ENCODE results near the gene CCDC85B.
A peak's percentile ranks its signal among the peaks of the same experiment; 100 is the strongest.
"Not testable (repeated sequence)": the region's sequence is repeated elsewhere in the genome, so short reads cannot be mapped to it uniquely, and the experiment has no call there.

The CCDC85B gene

DNA sequence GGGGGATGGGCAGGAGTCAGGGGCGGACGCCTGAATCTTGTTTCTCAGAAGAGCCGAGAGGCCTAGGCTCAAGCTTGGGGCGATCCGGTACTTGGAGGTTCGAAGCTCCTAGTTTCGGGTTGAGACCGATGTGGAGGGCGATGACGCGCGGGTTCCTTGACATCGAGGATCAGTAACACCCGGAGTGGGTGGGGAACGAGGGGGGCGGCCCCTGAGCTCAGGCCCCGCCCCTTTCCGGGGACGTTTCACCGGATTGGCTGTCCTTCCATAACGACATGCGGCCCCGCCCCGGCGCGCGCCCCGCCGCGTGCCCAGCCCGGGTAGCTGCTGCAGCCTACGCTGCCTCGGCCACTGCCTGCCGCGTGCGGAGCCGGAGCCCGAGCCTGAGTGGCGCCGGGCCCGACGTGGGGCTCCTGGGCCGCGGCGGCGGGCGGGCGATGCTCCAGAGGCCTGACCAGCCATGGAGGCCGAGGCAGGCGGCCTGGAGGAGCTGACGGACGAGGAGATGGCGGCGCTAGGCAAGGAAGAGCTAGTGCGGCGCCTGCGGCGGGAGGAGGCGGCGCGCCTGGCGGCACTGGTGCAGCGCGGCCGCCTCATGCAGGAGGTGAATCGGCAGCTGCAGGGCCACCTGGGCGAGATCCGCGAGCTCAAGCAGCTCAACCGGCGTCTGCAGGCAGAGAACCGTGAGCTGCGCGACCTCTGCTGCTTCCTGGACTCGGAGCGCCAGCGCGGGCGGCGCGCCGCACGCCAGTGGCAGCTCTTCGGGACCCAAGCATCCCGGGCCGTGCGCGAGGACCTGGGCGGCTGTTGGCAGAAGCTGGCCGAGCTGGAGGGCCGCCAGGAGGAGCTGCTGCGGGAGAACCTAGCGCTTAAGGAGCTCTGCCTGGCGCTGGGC, at the start of gene CCDC85B:
CCDC85B (plus strand) TSS at position 350 of the 895 bp plus-strand sequence; CDS start at position 461, 111 bp downstream.
- DNase-seq = peak; percentile 99

GRCh38 chr11:65842144-65842543, 48.3 kb upstream of the CCDC85B start:
- no peak for DNase-seq

GRCh38 chr11:65843811-65844210, 46.7 kb upstream of the CCDC85B start:
- no peak for DNase-seq

DNA sequence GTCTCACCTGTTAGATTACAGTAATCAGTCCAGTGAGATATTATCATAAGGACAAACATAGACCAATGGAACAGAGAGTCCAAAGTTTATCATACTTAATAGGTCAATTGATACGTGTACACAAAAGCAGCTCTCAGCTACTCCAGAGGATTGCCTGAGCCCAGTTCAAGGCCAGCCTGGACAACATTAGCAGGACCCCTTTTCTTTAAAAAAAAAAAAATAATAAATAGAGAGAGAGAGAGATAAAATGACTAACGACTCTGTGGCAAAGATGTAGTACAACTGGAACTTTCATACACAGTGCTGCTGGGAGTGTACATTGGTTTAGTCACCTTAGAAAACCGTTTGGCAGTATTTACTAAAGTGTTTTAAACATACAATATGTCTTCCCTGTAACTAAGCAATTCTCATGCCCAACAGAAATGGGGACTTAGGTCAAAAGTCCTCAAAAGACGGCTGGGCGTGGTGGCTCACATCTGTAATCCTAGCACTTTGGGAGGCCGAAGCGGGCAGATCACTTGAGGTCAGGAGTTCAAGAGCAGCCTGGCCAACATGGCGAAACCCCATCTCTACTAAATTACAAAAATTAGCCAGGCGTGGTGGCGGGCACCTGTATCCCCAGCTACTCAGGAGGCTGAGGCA, 46.1 kb upstream of the CCDC85B start:
- no peak for DNase-seq

DNA sequence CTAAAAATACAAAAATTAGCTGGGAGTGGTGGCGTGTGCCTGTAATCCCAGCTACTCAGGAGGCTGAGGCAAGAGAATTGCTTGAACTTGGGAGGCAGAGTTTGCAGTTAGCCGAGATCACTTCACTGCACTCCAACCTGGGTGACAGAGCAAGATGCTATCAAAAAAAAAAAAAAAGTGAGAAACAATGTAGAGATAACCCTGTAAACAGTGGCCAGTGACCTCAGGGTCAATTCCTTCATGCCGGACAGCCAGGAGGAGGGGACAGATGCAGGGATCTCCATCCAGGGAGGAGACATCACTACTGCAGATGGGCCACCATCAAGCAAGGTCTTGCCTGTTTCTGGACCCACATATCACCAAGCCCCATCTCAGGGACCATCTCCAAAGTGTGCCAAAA, 42.7 kb upstream of the CCDC85B start:
- no peak for DNase-seq

DNA sequence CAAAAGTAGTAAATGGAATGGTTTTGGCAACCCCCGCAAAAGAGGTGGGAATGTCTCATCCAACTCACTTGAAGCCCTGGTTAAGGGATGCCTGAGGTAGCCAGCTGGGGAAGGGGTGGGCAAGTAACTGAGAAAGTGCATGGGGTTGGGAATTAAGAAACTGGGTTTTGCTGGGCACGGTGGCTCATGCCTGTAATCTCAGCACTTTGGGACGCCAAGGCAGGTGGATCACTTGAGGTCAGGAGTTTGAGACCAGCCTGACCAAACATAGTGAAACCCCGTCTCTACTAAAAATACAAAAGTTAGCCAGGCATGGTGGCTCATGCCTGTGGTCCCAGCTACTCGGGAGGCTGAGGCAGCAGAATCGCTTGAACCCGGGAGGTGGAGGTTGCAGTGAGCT, 41.8 kb upstream of the CCDC85B start:
- not testable (repeated sequence) for DNase-seq

- DNase-seq = no peak
Measured at GRCh38 chr11:65849366-65849765, 41.1 kb upstream of the CCDC85B start.

DNA sequence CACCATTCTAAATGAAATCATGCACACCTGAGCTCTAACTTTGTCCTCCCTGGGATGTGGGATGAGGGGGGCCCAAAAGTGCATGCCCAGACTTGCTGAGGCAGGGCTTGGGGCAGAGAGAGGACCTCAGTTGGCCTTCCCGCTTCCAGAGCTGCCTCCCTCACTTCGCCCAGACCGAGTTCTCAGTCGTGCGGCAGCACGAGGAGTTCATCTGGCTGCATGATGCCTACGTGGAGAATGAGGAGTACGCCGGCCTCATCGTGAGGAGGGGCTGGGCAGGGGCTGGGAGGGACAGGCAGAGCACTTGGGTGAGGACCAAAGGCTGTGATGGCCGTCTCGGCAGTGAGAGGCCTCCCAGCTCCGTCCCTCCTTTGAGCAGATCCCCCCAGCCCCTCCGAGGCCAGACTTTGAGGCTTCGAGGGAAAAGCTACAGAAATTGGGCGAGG, 40.7 kb upstream of the CCDC85B start:
- no peak for DNase-seq

GRCh38 chr11:65850217-65851082, 40.0 kb upstream of the CCDC85B start:
- DNase-seq = no peak

- no peak for DNase-seq
Measured at GRCh38 chr11:65851083-65851579, 39.3 kb upstream of the CCDC85B start.

GRCh38 chr11:65851811-65852507, 38.5 kb upstream of the CCDC85B start:
- DNase-seq = no peak

- peak; percentile 55 for DNase-seq
Measured at GRCh38 chr11:65852508-65853245, 37.8 kb upstream of the CCDC85B start.

GRCh38 chr11:65853246-65853979, 37.1 kb upstream of the CCDC85B start:
- peak; percentile 58 for DNase-seq

DNA sequence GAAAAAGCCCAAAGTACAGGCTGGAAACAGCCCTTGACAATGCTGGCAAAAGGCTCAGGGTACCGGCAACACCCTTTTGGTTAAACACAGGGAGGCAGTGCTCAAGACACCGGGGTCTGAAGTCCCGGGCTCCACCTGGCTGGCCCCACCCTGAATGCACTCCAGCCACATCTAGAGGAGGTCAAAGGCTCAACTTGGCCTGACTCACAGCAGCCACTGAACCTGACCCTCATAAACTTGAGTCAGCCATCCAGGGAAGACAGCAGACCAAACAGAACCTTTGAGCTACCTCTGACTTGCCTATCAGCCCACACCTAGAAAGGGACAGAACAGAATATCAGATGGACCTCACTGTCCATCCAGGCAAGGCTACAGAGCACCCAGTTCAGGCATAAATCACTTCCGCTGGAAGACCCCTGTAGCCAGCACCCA, 36.3 kb upstream of the CCDC85B start:
- DNase-seq = peak; percentile 43

GRCh38 chr11:65854852-65855837, 35.3 kb upstream of the CCDC85B start:
- peak; percentile 61 for DNase-seq

DNA sequence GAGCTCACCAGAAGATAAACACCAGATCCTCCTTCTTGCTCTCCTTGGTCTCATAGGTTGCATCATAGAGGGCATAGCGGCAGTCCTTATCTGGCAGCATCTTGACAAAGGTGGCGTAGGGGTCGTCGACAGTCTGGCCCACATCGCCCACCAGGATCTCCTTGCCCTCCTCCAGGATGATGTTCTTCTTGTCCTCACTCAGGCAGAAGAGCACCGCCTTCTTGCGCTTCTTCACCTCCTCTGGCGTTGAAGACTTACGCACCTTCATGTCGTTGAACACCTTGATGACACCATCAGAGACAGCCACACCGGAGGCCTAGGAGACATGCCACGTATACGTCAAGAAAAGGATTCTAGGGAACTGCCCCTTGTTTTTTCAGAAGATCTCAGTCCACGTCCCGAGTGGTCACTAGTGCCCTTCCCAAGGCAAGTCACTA, 34.5 kb upstream of the CCDC85B start:
- DNase-seq = peak; percentile 56

- DNase-seq = peak; percentile 95
Measured at GRCh38 chr11:65856689-65857499, 33.6 kb upstream of the CCDC85B start.

DNA sequence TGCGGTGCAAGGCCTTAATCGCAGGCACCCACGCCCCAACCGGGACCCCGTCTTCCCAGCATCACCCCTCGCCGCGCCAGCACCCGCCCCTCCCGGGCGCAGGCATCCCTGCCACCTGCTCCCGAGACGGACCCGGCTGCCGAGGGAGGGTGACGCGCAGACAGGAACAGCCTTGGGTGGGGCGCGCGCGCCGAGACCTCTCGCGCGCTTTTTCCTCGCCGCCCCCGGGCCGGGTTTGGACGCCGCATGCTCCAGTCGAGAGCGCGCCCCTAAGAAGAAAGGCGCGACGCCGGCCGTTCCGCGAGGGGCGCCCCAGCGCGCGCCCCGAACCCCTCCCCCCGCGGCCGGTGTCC, 33.0 kb upstream of the CCDC85B start:
- peak; percentile 87 for DNase-seq
